Esophagus muscularis mucosa (tissue), 4 donors: ENCODE results near the gene SLC12A8.

Experiments used
- CTCF ChIP-seq, 3 experiments: fragments of 200-600 bp in 2 of 3; fragments of 450-650 bp in 1 of 3; sonication (generic) in 2 of 3; IDR thresholded peaks; one replicate each; pipeline ENCODE4 v1.5.1; 2017 to 2019; ENCODE audit warnings: antibody characterized with exemption in 3 of 3, mild to moderate bottlenecking in 2 of 3, moderate library complexity in 1 of 3
- EP300 ChIP-seq: sonication (generic); formaldehyde crosslinking; IDR thresholded peaks from one replicate; pipeline ENCODE4 v1.6.1; 2017; ENCODE audit warnings: antibody characterized with exemption
- POLR2A ChIP-seq: fragments of 450-650 bp; IDR thresholded peaks from one replicate; pipeline ENCODE4 v1.6.1; 2017; ENCODE audit warnings: antibody characterized with exemption, moderate library complexity, mild to moderate bottlenecking, low read depth
- POLR2AphosphoS5 ChIP-seq, 2 donors: sonication (generic); formaldehyde crosslinking; IDR thresholded peaks; one replicate each; pipeline ENCODE4 v1.6.1; 2017; ENCODE audit warnings: antibody characterized with exemption in 2 of 2

GRCh38 chr3:125179884-125180240, 32.7 kb downstream of the SLC12A8 start:
- TF ChIP-seq POLR2A, result no peak
- no peak for TF ChIP-seq CTCF (IDR thresholded peaks at IDR 0.05)
- no peak for TF ChIP-seq EP300
- no peak for TF ChIP-seq POLR2AphosphoS5 (IDR thresholded peaks at IDR 0.05)
